SK-N-DZ (cell line): ENCODE data around the gene LDHA. TPM values are rescaled to one million over a fixed set of nuclear protein-coding genes. Genes with fewer than 3 reads are reported as not detected.

ENCODE experiments used
- DNase-seq: peaks from one replicate; pipeline ENCODE4 v3.0.0-alpha.2; 2015; ENCODE audit warnings: low spot score
- polyA plus RNA-seq, 2 experiments: library from polyadenylated mRNA; depleted of rRNA; stranded (reverse); fragments of >200 nt; gene quantifications; 2 replicates each; pipeline ENCODE4 v1.2.3, GENCODE V29; 2014

LDHA gene
- polyA plus RNA-seq (2014; cell fraction: cytosol; rRNA removed) = 454 and 460 TPM in 2 replicates
- polyA plus RNA-seq (2014; cell fraction: nucleus; rRNA removed) = 290 and 350 TPM in 2 replicates

DNA sequence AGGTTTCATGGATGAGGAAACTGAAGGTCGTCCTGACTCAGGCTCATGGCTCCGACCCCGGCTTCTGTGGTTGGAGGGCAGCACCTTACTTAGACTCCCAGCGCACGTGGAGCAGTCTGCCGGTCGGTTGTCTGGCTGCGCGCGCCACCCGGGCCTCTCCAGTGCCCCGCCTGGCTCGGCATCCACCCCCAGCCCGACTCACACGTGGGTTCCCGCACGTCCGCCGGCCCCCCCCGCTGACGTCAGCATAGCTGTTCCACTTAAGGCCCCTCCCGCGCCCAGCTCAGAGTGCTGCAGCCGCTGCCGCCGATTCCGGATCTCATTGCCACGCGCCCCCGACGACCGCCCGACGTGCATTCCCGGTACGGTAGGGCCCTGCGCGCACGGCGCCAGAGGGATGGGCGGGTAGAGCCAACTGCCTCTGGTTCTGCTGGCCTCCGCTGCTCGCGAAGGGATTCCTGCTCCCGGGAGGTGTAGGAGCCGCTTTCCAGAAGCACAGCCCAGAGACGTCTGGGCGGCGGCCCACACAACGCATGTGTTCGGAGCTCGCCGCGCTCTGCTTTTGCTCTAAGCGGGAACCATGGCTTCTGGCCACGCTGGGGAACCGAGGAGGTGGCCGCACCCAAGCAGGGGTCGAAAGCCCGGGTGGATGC is at the start of gene LDHA:
Gene LDHA, plus strand, starts transcription at position 289 of the 653 bp plus-strand sequence. CDS start 2,280 bp downstream, outside the sequence.
- DNase-seq = peak; percentile 95

DNA sequence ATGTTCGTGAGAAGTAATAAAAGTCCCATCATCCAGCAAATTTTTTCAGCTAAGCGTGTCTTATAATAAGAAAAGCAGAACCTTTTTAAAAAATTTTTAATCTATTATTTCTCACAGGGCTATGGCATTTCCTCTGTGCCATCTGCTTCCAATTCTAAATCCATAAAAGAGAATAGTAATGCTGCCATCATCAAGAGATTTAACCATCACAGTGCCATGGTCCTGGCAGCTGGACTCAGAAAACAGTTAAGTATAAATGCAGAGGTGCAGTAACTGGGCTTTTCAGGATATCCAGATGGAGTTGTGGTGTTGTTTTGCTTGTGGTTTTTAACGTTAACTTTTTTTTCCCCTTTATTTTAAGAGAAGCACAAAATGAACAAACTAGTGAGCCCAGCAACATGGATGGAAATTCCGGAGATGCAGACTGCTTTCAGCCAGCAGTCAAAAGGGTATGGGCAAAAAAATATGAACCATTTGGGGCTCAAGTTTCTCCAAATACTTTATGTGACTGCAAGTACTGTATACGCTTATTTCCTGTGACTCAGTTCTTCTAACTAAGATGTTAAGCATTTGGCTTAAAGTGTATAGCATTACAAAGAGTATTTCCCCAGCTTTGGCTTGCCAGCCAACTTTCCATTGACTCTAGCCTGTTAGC is 46.8 kb upstream of the LDHA start:
- no peak for DNase-seq

DNA sequence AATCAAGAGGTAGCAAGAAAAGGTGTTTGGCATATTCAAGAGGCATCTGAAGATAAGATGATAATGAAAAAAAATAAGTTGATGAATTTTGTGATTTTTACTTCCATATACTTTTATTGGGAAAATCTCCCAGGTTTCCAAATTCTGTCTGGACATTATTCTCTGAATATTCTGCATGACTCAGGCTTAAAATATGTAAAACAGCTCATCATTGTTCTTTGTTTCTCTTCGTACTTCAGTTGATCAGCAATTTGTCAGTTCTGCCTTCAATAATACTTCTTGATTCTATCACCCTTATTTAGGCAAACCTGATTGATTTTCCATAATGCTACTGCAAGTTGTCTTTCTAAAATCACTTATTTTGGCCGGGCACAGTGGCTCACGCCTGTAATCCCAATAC is 41.8 kb upstream of the LDHA start:
- no peak for DNase-seq

DNA sequence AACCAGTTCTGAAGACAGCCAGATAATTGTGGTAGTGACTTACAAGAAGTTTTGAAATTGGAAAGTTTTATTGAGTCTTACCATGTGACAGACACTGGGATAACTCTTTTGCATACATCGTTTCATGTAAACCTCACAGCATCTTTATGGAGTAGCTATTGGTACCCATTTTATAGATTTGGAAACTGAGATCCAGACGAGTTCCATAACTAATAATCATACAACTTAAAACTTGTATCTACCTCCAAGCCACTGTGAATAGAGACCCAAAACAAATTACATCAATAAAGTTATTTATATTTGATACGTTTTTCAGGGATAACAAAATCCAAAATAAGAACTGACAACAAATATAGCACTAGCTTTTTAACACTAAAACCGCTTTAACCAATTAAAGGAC is 35.7 kb upstream of the LDHA start:
- no peak for DNase-seq

DNA sequence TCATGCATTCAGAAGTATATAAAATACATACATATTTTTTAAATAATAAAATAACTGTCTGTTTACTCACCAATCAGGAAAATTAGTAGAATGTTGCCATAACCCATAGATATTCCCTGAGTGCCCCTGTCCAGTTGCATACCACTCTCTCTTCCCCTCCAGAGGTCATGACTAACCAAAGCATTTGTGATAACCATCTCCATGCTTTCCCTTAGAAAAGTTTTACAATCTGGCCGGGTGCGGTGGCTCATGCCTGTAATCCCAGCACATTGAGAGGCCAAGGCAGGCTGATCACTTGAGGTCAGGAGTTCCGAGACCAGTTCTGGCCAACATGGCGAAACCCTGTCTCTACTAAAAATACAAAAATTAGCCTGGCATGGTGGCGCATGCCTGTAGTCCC is 33.2 kb upstream of the LDHA start:
- DNase-seq = no peak

DNA sequence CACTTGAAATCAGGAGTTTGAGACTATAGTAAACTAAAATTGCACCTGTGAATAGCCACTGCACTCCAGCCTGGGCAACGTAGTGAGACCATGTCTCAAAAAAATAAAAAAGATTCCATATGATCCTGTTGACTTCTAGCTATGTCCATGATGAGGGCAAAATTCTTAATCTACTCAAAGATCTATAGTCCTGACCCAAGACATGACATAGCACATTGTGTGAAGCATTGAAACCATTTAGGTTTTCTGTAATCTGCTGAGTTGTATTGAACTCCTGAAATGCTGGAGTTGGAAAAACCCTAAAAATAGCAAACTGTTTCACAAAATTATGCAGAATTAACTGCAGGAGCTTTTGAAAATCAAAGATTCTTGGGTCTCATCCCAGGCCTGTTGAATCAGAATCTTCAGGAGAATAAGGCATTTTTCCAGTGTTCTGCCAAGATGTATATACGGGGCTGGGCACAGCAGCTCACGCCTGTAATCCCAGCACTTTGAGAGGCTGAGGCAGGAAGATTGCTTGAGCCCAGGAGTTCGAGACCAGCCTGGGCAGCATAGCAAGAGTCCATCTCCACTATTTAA is 29.8 kb upstream of the LDHA start:
- no peak for DNase-seq

DNA sequence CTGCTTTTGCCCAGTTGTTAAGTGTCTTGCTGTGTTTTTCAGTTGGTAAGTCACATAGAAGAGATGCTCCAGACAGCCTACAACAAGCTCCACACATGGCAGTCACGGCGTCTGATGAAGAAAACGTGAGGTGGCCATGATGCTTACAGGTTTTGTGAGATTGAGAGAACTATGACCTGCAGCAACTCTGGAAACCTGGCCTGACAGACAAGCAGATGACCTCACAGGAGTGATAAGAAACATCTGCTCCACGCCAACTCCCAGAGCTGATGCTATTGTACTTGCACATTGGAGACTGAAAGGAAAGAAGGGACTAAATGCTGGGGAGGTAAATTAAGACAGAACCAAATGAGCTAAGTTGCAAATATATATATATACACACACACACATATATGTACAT is 28.6 kb upstream of the LDHA start:
- no peak for DNase-seq

DNA sequence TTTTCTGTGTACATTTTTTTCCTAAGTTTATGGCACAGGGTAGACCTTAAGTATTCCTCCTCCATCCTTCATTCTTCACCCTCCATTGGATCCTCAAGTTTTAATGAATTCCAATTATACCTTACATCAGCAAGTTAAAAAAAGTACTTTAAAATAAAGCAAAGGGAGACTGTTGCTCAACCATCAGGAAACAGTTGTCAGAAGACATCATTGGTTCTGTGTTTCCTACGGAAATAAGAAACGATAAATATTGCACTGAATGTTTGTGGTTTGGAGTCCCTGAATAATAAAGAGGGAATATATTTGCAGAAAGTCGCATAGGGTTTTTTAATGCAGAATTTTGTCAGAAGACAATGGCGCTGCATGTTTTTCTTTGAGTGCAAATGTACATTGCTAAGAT is 28.1 kb upstream of the LDHA start:
- no peak for DNase-seq

DNA sequence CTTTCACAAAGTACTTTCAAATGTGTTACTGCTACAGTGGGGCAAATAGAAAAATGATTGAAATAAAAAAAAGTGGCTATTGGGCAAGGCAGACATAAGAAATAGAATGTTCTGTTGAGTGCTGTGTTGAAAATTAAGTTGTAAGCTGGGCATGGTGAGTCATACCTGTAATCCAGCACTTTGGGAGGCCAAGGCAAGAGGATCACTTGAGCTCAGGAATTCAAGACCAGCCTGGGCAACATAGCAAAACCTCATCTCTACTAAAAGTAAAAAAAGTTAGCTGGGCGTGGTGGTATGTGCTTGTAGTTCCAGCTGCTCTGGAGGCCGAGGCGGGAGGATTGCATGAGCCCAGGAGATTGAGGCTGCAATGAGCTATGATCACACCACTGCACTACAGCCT is 26.9 kb upstream of the LDHA start:
- DNase-seq = no peak

DNA sequence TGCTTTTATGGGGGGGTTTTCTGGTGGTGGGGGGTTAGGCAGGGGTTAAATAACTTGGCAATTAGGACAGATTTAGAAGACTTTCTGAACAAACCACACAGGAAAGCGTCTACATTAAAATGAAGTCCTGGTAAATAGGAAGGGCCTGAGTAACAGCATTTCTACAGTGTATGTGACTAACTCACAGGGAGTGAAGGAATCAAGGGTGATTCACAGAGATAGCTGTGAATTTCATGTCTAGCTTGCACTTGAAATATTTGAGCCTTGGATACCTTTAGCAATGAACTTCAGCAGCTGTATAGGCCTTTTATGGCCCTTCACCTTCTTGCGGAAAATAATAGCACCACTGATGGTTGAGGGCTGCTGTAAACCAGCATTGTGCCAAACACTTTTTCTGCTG is 26.1 kb upstream of the LDHA start:
- no peak for DNase-seq

DNA sequence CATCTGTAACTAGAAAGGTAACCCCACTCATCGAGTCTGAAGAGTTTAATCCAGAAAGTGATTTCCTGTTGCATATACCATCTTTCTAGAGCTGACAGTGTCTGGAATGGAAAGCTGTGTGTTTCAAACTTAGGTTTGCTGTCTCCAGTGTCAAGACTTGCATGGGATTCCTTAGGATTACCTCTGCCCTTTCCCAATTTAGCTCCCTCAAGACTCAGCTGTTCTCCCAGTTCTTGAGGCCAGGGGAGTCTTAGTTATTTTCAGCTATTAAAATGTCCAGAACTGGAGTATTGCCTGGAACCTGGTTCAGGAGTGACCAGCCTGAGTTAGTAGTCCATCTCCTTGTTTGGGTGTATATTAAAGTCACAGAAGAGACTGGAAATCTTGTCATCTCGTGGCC is 25.0 kb upstream of the LDHA start:
- DNase-seq = no peak

DNA sequence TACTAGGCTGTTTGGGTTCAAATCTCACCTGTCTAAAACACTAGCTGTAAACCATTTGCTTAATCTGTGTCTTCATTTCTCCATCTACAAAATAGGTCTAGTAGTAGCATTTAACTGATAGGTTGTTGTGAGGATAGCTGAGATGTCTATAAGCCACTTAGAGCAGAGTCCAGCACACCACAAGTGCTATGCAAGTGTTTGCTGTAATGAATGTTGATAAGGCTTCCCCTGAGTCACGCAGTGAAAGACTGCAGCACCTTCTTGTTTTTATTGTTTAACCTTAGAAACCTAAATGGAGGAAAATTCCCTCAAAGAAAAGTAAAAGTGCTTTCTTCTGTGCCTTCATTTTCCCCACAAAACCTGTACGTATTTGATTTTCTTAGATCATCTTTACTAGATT is 23.1 kb upstream of the LDHA start:
- no peak for DNase-seq

DNA sequence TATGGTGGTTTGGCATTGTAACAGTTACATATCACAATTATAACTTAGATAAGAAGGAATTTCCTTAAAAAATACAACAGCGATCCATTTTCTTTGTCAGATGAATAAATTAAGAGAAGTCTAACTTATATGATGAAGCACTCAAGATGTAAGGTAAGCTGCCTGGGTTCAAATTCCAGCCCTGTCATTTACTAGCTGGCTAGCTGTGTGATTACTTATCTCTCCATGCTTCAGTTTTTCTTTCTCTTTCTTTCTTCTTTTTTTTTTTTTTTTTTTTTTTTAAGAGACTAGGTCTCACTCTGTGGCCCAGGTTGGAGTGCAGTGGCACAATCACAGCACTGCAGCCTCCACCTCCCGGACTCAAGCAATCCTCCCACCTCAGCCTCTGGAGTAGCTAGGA is 22.2 kb upstream of the LDHA start:
- DNase-seq = no peak

DNA sequence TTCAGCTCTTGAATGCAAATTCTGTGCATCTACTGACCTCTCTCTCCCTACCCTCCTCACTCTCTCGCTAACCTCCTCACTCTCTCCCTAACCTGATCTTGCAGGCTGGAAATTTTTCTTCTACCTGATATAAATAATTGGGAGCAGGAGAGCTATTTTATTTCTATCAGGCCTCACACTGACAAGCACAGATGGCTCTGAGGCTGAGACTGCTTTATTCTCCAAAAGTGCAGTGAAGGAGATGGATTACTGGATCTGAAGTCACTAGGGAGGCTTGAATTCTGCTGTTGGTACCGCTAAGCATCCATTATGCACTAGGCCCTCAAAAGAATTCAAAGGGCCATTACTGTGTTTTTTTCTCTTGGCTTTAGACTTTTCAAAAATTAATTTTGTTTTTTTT is 19.4 kb upstream of the LDHA start:
- no peak for DNase-seq

DNA sequence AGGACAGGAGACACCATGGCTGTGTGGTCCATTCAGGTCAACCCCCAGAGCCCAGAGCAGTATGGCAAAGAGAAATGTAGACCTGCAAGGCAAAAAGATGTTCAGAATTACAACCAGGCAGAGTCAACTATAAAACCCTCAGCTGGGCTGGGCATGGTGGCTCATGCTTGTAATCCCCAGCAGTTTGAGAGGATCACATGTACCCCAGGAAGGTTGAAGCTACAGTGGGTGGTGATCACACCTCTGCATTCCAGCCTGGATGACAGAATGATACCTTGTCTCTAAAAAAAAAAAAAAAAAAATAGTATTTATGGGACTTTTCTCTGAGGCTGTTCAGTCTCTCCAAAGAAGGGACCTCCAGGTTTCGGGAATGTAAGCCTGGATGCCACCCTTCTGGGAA is 18.4 kb upstream of the LDHA start:
- DNase-seq = no peak

DNA sequence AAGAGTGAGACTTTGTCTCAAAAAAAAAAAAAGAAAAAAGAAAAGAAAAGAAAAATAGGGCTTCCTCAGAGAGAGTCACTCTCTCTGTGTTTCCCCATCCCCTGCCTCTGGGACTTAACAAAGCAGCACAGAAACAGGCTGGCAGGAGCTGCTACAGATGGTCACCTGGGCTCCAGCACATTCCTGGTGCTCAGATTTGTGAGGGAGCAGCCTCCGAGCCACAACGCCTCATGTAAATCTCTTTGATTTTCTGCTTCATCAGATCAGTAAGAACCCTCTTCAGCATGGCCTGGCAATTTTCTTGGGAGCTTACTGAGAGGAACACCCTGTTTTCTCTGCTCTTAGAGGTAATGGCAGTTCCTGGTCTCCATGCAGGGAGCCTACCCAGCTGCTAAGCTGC is 15.2 kb upstream of the LDHA start:
- no peak for DNase-seq

DNA sequence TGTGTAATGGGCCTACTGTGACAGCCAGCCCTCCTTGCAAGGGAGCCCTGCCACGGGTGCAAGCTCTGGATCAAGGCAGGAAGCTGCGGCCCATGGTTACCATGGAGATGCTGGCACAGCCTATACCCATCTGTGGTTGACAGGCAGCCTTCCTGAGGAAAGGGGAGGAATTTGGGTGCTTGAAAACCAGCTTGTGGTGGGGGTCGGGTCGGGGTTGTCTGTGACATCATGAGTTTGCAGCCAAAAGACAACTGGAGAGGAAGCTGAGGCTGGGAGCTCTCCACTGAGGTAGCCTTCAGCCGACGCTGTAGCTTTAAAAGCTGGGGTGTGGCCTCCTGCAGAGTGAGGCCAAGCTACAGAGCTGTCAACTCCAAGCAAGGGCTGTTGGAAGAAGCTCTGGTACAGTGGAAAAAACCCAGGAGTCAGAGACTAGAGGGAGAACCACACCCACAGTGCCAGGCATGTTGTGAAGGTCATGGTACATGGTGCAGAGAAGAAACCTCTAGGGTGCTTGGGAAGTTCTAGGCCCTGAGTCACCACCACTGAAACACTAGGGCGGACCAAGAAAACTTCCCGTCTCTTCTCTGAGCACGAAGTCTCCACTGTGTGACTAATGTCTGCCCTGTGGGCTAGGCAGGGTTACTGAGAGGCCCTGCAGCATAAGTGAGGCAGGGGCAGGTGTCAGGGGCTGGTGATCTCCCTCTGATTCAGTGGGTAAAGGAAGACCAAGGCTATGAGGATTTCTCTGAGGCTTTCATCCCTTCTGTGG is 10.8 kb upstream of the LDHA start:
- DNase-seq = peak; percentile 60

DNA sequence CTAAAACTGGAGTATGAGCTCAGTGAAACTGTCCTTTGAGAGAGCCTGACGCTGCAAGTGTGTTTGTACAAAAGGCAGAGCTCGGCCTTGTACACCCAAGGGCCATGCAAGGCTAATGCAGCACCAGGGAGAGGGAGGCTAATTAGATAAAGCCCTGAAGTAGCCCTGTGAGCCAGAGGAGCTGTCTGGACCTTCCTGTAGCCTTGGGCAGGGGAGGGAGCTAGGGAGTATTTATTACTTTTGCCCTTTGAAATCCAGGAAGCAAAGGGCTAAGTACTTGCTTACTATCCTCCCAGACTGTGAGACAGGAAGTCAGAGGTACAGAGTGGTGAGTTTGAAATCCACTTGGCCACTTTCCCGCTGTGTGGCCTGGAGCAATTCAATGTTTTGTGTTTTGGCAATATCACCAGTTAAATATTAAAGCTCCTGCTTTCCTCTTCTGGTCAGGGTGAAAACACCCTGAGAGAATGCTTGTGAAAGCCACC is 10.2 kb upstream of the LDHA start:
- DNase-seq = peak; percentile 80

DNA sequence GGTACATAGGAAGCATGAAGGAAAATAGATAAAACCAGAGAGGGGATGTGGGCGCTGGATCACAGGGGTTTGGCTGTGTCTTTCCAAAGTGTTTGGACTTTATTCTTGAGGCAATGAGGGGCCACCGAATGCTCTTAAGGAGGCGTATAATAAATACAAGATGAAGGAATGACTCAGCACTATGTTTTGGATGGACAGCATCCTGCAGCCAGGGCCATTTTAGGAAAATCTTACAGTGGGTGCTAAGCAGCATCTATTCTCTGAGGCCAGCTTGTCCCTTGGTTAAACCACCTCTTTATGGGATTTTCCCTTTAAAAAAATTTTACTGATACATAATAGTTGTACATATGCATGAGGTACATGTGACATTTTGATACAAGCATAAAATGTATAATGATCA is 4.3 kb upstream of the LDHA start:
- no peak for DNase-seq

DNA sequence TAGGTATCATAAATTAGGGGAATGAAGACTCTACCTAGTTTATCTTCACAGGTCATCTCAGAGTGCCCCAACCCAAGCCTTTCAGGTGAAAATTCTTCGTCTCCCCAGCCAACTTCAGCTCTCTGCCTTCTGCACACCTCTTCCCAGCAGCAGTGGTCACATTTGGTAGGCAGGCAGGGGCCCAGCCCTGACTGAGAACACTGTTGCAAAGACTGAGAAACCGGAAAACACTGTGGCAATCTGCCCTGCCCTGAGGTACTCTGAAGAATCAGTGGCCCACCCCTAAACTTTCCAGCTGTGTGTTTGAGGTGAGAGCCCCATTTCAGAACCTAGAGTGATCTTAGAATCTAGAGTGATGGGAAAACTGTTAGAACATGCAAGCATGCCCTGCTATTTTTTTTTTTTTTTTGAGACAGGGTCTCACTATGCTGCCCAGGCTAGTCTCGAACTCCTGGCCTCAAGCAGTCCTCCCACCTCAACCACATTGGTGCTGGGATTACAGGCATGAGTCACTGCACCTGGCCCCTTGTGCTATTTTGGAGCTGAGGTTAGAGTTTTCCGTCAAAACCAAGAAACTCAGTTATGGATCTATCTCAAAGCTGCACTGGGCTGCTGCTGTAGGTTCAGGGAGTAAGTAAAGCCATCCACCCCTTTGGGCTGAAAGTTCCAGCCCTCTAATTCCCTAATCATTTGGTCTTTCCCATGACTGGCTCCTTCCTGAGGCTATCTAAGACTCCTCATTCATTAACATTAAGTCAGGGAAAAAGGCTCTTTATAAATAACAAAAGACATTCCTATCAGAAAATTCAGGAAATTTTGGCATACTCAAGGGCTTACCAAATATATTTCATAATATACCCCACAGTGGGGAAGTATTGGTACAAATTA is 1.7 kb upstream of the LDHA start:
- no peak for DNase-seq

DNA sequence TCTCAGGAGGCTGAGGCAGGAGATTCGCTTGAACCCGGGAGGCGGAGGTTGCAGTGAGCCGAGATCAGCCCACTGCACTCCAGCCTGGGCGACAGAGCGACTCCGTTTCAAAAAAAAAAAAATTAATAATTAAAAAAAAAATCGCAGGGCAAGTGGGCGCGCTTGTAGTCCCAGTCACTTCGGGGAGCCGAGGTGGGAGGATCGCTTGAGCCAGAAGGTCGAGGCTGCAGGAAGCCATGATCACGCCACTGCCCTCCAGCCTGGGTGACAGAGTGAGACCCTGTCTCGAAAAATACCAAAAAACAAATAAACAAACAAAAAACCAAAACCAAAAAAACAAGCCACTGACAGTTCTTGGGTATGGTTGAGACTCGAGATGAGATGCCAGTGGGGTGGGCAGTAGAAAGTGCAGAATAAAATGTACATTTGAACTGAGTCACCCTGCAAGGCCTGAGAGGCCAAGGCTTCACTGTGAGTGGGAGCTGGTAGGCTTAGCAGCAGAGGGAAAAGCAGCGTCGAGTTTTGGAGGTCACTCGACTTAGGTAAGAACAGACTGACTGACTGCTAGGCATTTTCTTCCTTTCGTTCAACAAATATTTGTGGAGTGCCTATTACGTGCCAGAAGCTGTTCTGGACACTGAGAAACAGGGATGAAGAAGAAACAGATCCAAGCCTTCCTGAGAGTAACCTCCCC is 635 bp upstream of the LDHA start:
- DNase-seq = no peak
